H1 (cell line): ENCODE measurements around the gene RNF144A.

Experiments used
- RAD21 ChIP-seq, 2 experiments: IDR thresholded peaks in 1 of 2; conservative IDR thresholded peaks in 1 of 2; 2 replicates each; pipeline ENCODE4 v1.6.1; 2011; ENCODE audit warnings: low read depth in 2 of 2, low read length in 2 of 2, improper control_type of control experiment in 1 of 2, inconsistent platforms in 1 of 2, mild to moderate bottlenecking in 1 of 2, moderate library complexity in 1 of 2
- TF ChIP-seq, protein P1 (sequence below), 3 experiments: IDR thresholded peaks; 1 replicate in 2 of 3; 2 replicates in 1 of 3; pipeline versions ENCODE4 v1.5.1 to v1.6.1; 2011; ENCODE audit warnings: low read length in 3 of 3, mild to moderate bottlenecking in 3 of 3, inconsistent platforms in 2 of 3, low read depth in 1 of 3, moderate library complexity in 1 of 3; ENCODE audit not compliant: insufficient read depth in 1 of 3; ENCODE audit errors: control extremely low read depth in 1 of 3

DNA sequence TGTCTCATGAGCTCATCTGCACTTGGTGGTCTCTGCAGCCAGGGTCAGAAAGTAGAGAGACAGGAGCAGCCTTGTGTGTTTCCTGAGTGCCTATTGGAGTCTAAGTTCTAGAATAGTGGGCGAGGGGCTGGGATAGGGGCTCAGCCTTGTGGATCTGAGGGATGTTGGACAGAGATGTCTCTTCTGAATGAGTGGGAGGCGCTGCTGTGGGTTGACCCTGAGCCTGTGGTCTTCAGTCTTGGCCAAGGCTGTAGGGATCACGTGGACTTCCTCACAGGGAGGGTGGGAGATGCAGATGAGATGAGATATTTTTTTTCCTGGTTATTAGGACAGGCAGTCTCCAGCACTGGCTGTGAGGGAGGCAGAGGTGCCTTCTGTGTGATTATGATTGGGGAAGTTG is 61.8 kb downstream of the RNF144A start:
- TF ChIP-seq, protein P1, sequence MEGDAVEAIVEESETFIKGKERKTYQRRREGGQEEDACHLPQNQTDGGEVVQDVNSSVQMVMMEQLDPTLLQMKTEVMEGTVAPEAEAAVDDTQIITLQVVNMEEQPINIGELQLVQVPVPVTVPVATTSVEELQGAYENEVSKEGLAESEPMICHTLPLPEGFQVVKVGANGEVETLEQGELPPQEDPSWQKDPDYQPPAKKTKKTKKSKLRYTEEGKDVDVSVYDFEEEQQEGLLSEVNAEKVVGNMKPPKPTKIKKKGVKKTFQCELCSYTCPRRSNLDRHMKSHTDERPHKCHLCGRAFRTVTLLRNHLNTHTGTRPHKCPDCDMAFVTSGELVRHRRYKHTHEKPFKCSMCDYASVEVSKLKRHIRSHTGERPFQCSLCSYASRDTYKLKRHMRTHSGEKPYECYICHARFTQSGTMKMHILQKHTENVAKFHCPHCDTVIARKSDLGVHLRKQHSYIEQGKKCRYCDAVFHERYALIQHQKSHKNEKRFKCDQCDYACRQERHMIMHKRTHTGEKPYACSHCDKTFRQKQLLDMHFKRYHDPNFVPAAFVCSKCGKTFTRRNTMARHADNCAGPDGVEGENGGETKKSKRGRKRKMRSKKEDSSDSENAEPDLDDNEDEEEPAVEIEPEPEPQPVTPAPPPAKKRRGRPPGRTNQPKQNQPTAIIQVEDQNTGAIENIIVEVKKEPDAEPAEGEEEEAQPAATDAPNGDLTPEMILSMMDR (IDR thresholded peaks at IDR 0.05; ENCODE audit: control extremely low read depth in 1 of 3, insufficient read depth in 1 of 3, low read depth in 1 of 3, low read length in 3 of 3) = no peak
- TF ChIP-seq RAD21 (IDR thresholded peaks at IDR 0.05 in 1 of 2, conservative IDR thresholded peaks at IDR 0.05 in 1 of 2; ENCODE audit: low read depth in 2 of 2, low read length in 2 of 2) = no peak
